NCI-H446 treated with DMSO at 0.1 percent for 48 hours (cell line): ENCODE data around the gene HUWE1.

Experiments used
- DNase-seq: peaks from one replicate; lab custom pipeline; 2025; lab: John Stamatoyannopoulos, UW

Gene HUWE1

DNA sequence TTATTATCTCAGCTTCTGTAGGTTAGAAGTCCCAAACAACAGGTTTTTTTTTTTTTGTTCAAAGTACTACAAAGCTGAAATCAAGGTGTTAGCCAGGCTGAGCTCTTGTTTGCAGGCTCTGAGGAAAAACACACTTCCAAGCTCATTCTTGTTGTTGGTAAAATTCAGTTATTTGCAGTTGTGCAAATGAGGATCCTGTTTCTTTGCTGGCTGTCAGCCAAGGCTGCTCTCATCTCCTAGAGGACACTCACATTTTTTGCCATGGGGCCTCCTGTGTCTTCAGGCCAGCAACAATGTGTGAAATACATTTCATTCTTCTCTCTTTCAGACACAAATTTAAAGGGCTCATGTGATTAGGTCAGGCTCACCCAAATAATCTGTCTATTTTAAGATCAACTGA is 192.1 kb downstream of the HUWE1 start:
- DNase-seq, result no peak

DNA sequence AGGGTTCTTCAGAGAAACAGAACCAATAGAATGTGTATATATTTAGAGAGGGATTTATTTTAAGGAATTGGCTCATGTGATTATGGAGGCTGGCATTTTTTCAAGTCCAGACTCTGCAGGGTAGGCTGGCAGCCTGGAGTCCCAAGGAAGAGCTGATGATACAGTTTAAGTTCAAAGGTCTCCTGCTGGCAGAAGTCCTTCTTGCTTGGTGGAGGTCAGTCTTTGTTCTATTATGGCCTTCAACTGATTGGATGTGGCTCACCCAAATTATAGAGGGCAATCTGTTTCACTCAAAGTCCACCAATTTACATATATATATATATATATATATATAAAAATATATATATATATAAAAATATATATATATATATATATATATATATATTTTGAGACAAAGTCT is 200.2 kb downstream of the HUWE1 start:
- DNase-seq, result no peak

DNA sequence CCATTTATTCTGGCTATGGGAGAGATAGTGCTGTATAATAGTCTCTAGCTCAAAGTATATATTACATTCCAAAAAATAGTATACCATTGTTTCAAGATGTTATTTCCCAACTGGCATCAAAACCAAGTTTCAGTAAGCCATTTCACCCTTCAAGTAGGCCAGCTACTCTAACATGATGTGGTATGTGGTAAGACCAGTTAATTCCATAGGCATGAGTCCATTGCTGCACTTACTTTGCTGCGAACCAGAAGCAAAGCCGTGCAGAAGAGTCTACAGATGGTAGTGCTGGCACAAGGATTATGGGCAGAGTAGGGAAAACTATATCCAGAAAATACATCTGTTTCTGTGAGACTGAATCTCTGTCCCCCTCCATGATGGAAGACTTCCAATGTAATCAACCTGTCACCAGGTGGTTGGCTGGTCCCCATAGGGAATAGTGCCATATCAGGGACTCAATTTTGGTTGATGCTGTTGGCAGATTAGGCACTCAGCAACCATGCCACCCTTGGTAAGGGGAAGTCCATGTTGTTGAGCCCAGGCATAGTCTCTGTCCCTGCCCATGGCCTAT is 202.6 kb downstream of the HUWE1 start:
- DNase-seq, result no peak

DNA sequence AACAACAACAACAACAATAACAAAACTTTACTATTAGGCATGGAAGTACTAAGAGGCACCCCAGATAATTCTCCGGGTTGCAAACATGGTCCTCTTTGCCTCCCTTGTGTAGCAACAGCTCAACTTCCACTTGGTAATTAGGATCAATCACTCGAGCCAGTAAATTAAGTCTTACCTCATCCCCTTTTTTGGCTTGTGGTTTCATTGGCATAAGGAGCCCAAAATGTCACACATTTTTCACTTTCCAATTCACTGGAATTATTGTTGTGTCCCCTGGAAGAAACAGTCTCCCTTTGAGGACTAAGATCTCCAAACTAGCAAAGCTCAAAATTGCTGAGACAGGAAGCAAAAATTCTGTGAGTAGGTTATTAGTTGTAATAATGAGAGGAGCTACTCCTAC is 203.1 kb downstream of the HUWE1 start:
- DNase-seq, result no peak
